Activated CD4-positive, alpha-beta T cell treated with anti-CD3 and anti-CD28 coated beads for 36 hours (primary cell): ENCODE measurements around the gene SH3RF1. TPM values are rescaled to one million over a fixed set of nuclear protein-coding genes. Genes with fewer than 3 reads are reported as not detected.

Source experiments
- ATAC-seq: fragments of 200-7000 bp; cut with Tn5 transposase; one replicate; pipeline ENCODE4 v1.10.0; 2021; ENCODE audit warnings: mild to moderate bottlenecking, moderate library complexity
- CTCF ChIA-PET: fragments of 350-600 bp; sonication (Branson Sonifier 250); formaldehyde crosslinking; loops from one replicate; lab custom pipeline; 2021; ENCODE audit warnings: antibody characterized with exemption; lab: Charles Lee
- POLR2A ChIA-PET: fragments of 350-600 bp; sonication (Branson Sonifier 250); formaldehyde crosslinking; loops from one replicate; lab custom pipeline; 2021; ENCODE audit warnings: antibody characterized with exemption, inconsistent platforms; lab: Charles Lee
- DNase-seq: peaks from one replicate; pipeline ENCODE4 v3.0.0-alpha.2; 2020
- H3K27ac Mint-ChIP-seq: one replicate; pipeline ENCODE4 v1.8.0; 2021; ENCODE audit warnings: mixed read lengths
- H3K27me3 Mint-ChIP-seq: one replicate; pipeline ENCODE4 v1.8.0; 2021; ENCODE audit warnings: mixed read lengths
- H3K36me3 Mint-ChIP-seq: one replicate; pipeline ENCODE4 v1.8.0; 2021; ENCODE audit warnings: low read depth, mixed read lengths
- H3K4me1 Mint-ChIP-seq: one replicate; pipeline ENCODE4 v1.8.0; 2021; ENCODE audit warnings: mixed read lengths
- H3K4me3 Mint-ChIP-seq: one replicate; pipeline ENCODE4 v1.8.0; 2021; ENCODE audit warnings: mild to moderate bottlenecking, moderate library complexity, mixed read lengths
- H3K9me3 Mint-ChIP-seq: one replicate; pipeline ENCODE4 v1.8.0; 2021; ENCODE audit warnings: low read depth, mixed read lengths
- intact Hi-C, 2 experiments: fragments of 100-400 bp; cut with DNase I in 1 of 2; cut with micrococcal nuclease in 1 of 2; formaldehyde crosslinking; loops; one replicate each; pipeline versions ENCODE4 v1.14.2 to v1.15.1; 2022 to 2024; cut with DNase I, micrococcal nuclease
- total RNA-seq, 2 experiments: library from RNA; stranded (reverse); gene quantifications; one replicate each; pipeline ENCODE4 v1.2.3, GENCODE V29; 2021

Gene SH3RF1
- total RNA-seq, 2 experiments from 2014 or later: 0.39 to 0.63 TPM

DNA sequence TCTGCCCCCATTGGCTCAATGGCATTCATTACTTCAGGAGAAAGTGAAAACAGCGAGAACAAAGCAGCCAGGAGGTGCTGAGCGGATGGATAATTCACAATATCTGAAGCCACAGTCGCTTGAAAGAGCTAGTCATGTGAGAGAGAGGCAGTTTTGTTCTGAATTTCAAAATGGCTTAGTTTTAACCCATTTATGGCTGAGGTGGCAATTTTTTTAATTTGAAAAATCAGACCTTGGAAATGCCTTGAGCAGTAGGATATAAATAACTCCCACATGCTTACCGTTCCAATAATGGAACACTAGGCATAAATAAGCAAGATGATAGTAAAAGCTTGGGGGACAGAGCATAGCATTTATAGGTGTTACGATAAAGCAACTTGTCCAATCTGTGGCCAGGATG is 203.8 kb downstream of the SH3RF1 start:
- no peaks in the 10 kb centered on the region for H3K9me3 Mint-ChIP-seq
- ChIA-PET POLR2A (no interaction called here), CTCF (interaction anchor here (0.5 to 0.6 kb wide), 2 partner anchors 68 to 230 kb away, joined by 3 read pairs; no protein-coding TSS in a partner anchor)
- H3K27ac Mint-ChIP-seq: no peak overlapping the region
- DNase-seq (no peak), ATAC-seq (no peak)
- no peaks in the 10 kb centered on the region for H3K36me3 Mint-ChIP-seq
- H3K4me1 Mint-ChIP-seq: no peaks in the 10 kb centered on the region
- intact Hi-C loops: no loop called here
- no peaks in the 10 kb centered on the region for H3K27me3 Mint-ChIP-seq
- H3K4me3 Mint-ChIP-seq: no peak overlapping the region

DNA sequence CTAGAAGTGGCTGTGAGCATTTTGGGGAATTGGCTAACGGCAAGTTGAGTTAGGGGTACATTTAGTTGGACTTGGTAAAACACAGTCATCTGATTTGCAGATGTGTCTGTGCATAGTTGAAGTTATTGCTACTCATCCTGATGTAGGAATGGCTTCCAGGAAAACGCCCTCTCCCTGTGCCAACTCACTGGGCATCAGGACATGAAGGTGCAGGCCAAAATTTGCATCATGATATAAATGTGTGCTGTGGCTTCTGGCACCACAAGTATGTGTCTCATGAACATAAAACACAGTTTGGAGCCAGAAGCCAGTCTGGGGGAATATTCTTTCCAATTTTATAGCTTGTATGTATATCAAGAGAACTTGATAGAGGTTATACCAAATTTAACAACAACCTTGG is 206.5 kb downstream of the SH3RF1 start:
- intact Hi-C loops: no loop called here
- Mint-ChIP-seq H3K9me3 (no peaks in the 10 kb centered on the region), H3K4me3 (no peak overlapping the region), H3K27ac (no peak overlapping the region), H3K36me3 (no peaks in the 10 kb centered on the region), H3K27me3 (no peaks in the 10 kb centered on the region), H3K4me1 (no peaks in the 10 kb centered on the region)
- no peak for ATAC-seq
- DNase-seq: no peak
- ChIA-PET POLR2A (no interaction called here), CTCF (no interaction called here)

DNA sequence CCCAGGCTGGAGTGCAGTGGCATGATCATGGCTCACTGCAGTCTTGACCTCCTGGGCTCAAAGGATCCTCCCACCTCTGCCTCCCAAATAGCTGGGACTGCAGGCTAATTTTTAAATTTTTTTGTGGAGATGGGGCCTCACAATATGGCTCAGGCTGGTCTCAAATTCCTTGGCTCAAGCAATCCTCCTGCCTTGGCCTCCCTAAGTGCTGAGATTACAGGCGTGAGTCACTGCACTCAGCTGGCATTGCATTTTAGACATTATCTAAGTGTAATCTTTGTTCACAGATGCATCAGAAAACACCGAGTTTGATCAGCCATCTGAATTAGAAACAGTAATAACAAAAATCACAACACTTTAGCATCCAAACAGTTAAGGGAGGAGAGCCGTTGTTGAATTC is 207.3 kb downstream of the SH3RF1 start:
- no peak overlapping the region for H3K4me3 Mint-ChIP-seq
- no peak for ATAC-seq
- POLR2A ChIA-PET: no interaction called here
- H3K27ac Mint-ChIP-seq: no peak overlapping the region
- H3K9me3 Mint-ChIP-seq: no peaks in the 10 kb centered on the region
- H3K4me1 Mint-ChIP-seq: no peaks in the 10 kb centered on the region
- no peaks in the 10 kb centered on the region for H3K36me3 Mint-ChIP-seq
- CTCF ChIA-PET: no interaction called here
- intact Hi-C loops: no loop called here
- DNase-seq: no peak
- H3K27me3 Mint-ChIP-seq: no peaks in the 10 kb centered on the region

DNA sequence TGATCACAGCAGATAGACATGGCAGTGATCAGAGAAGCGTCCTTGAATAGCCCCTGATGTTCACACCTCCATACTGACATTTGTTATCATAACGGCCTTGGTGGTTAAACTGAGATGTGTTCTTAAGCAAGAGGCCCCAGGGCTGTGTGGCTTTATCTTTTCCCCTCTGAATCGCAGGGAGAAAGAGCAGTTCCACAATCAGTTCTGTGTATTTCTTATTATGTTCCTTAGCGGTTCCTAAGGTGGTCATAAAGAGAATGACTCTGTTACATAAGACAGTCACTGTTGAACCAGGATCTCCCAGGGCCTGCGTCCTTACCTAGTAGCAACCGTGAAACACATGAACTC is 207.9 kb downstream of the SH3RF1 start:
- Mint-ChIP-seq H3K4me3 (no peak overlapping the region), H3K4me1 (no peaks in the 10 kb centered on the region), H3K36me3 (no peaks in the 10 kb centered on the region), H3K27me3 (no peaks in the 10 kb centered on the region), H3K27ac (no peak overlapping the region), H3K9me3 (no peaks in the 10 kb centered on the region)
- ChIA-PET CTCF (interaction anchor here (0.7 to 0.8 kb wide), 2 partner anchors 12 to 75 kb away, joined by 3 read pairs; no protein-coding TSS in a partner anchor), POLR2A (no interaction called here)
- ATAC-seq (no peak), DNase-seq (no peak)
- intact Hi-C loops: no loop called here

DNA sequence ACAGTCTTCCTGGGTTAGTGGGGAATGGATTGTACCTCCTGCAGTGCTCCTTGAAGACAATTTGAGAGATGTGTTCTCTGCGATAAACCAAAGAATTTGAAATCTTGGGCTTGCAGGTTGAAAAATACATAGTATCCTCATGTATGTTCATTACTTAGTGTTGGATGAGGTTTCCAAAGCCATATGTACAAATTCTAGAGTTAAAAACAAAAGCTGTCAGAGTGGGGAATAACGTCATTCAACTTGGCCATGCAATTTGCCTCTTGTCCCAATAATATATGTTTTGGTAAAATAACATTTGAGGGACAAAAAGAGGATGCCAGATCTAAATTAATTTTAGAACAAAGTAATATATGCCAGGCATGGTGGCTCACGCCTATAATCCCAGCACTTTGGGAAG is 209.4 kb downstream of the SH3RF1 start:
- ATAC-seq (no peak), DNase-seq (no peak)
- no peaks in the 10 kb centered on the region for H3K36me3 Mint-ChIP-seq
- ChIA-PET POLR2A (no interaction called here), CTCF (no interaction called here)
- H3K27me3 Mint-ChIP-seq: no peaks in the 10 kb centered on the region
- H3K27ac Mint-ChIP-seq: no peak overlapping the region
- no peak overlapping the region for H3K4me3 Mint-ChIP-seq
- intact Hi-C loops: no loop called here
- no peaks in the 10 kb centered on the region for H3K9me3 Mint-ChIP-seq
- no peaks in the 10 kb centered on the region for H3K4me1 Mint-ChIP-seq

DNA sequence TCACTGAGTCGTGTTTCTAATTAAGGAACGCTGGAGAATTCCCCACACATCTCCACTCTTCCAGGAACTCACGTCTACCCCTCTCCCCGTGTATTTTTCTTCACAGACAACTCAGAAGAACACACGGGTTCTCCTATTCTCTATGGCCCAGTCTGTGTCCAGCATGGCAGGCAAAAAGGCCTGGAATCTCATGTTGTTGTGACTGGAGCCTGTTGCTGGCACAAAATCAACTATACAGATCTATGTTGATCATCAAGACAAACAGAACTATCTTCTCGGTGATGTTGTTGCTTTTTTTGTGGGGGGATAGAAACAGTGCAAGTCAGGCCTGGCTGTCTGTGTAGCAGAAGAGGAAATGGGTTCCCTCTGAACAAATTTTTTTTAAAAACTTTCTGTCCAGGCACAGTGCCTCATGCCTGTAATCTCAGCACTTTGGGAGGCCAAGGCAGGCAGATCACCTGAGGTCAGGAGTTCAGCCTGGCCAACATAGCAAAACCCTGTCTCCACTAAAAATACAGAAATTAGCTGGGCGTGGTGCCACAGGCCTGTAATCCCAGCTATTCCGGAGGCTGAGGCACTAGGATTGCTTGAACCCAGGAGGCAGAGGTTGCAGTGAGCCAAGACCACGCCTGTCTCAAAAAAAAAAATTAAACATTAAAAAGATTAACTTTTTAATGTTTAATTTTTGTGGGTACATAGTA is 210.2 kb downstream of the SH3RF1 start:
- H3K4me1 Mint-ChIP-seq: no peaks in the 10 kb centered on the region
- H3K27ac Mint-ChIP-seq: no peak overlapping the region
- no peak for ATAC-seq
- no peaks in the 10 kb centered on the region for H3K36me3 Mint-ChIP-seq
- ChIA-PET POLR2A (no interaction called here), CTCF (interaction anchor here (1.0 kb wide), 1 partner anchor 11 kb away, joined by 3 read pairs; no protein-coding TSS in a partner anchor)
- intact Hi-C loops: no loop called here
- H3K4me3 Mint-ChIP-seq: no peak overlapping the region
- DNase-seq: no peak
- no peaks in the 10 kb centered on the region for H3K9me3 Mint-ChIP-seq
- no peaks in the 10 kb centered on the region for H3K27me3 Mint-ChIP-seq

DNA sequence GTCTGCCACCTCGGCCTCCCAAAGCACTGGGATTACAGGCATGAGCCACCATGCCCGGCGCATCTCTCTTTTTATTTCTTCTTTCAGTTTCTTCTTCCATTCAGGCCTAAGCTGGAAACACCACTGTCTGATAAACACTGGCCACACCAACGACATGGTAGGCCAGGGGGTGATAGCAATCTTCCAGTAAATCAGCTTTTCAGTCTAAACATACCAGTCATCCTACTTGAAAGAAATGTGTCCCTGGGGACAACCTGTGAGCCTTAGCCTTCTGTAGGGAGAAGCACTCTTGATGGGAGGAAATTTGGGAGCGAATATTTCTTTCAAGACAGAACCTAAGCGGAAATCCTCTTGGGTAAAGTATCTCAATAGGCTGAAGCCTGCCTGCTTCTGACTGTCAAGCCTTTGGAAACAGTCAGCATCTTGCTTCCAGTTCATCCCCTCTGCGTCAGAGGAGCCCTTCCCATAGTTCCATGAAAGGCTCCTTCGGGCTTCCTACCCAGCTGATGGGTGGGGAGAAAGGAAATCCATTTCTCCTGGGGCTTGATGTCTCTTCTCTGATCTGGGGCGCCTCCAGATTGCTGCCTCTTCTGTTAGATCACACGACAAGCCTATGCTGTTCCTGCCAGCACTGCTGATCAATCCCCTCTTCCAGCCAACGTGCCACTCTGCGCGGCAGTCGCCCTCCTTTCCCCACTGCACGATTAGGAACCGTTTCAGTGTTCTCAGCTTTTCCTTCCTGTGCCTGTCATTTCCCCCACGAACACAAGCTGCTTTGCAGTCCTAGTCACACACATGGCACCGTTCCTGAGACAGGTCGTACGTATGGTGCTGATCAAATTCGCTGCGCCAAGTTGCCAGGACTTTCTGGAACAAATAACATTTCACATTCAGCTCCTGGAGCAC is 211.2 kb downstream of the SH3RF1 start:
- POLR2A ChIA-PET: no interaction called here
- Mint-ChIP-seq H3K4me1 (no peaks in the 10 kb centered on the region), H3K9me3 (no peaks in the 10 kb centered on the region), H3K36me3 (no peaks in the 10 kb centered on the region), H3K4me3 (no peak overlapping the region), H3K27ac (no peak overlapping the region), H3K27me3 (no peaks in the 10 kb centered on the region)
- CTCF ChIA-PET: interaction anchor here (1.0 kb wide), 1 partner anchor 12 kb away, joined by 3 read pairs; no protein-coding TSS in a partner anchor
- intact Hi-C loops: no loop called here
- DNase-seq (no peak), ATAC-seq (no peak)

DNA sequence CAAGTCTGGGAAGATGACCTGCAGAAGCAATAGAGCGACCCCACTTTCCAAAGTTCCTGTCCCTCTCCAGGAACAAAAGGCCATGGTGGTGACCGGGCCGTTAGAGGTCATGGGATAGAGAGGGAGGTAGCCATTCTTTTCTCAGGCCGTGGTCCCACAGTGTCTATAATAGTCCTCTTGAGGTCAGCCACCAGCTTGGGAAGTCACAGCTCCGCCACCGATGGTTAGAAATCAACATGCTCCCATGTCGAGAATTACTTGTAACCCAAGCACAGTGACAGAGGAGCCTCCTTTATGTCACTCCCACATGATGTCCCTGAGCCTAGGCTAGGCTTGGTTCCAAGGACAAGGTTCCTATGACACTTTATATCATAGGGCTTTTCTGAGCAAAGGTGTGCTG is 212.4 kb downstream of the SH3RF1 start:
- no peak for ATAC-seq
- CTCF ChIA-PET: no interaction called here
- no peak overlapping the region for H3K27ac Mint-ChIP-seq

DNA sequence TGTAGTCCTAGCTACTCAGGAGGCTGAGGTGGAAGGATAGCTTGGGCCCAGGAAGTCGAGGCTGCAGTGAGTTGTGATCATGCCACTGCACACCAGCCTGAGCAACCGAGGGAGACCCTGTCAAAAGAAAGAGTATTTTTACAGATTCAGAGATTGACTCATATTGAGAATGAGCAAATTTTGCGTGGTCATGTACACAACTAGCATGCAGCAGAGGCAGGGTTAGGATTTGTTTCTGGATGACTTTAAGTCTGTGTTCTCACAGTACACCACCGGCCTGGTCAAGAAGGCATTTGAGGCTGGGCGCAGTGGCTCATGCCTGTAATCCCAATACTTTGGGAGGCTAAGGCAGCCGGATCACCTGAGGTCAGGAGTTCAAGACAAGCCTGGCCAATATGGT is 215.9 kb downstream of the SH3RF1 start:
- Mint-ChIP-seq H3K27ac (no peak overlapping the region), H3K9me3 (no peaks in the 10 kb centered on the region), H3K27me3 (no peaks in the 10 kb centered on the region), H3K36me3 (no peaks in the 10 kb centered on the region), H3K4me1 (no peaks in the 10 kb centered on the region), H3K4me3 (no peak overlapping the region)
- ChIA-PET POLR2A (no interaction called here), CTCF (no interaction called here)
- peak; percentile 23 for ATAC-seq
- intact Hi-C loops: no loop called here
- DNase-seq: no peak

More for the DNA sequence above, 212.4 kb downstream of the SH3RF1 start:
- Mint-ChIP-seq H3K9me3 (no peaks in the 10 kb centered on the region), H3K4me3 (no peak overlapping the region), H3K27me3 (no peaks in the 10 kb centered on the region), H3K4me1 (no peaks in the 10 kb centered on the region), H3K36me3 (no peaks in the 10 kb centered on the region)
- intact Hi-C loops: no loop called here
- DNase-seq: no peak
- POLR2A ChIA-PET: no interaction called here

DNA sequence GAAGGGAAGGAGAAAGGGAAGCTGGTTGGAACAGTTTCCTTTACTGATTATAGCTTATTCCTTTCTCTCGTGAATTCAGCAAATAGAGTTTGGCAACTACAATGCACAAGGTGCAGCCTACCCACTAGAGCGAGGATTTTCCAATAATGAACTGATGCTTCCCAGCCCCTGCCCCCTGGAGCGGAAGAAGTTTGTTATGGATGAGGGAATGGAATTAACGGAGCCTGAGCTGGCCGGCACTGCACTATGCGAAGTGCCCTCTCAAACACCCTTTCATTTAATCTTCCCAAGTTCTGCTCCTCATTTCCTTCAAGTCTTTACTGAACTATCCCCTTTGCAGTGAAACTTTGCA is 218.2 kb downstream of the SH3RF1 start:
- no peak overlapping the region for H3K27ac Mint-ChIP-seq
- ChIA-PET CTCF (no interaction called here), POLR2A (no interaction called here)
- intact Hi-C loops: no loop called here
- no peak overlapping the region for H3K4me3 Mint-ChIP-seq
- ATAC-seq (no peak), DNase-seq (no peak)
- no peaks in the 10 kb centered on the region for H3K36me3 Mint-ChIP-seq
- no peaks in the 10 kb centered on the region for H3K9me3 Mint-ChIP-seq
- H3K27me3 Mint-ChIP-seq: no peaks in the 10 kb centered on the region
- no peaks in the 10 kb centered on the region for H3K4me1 Mint-ChIP-seq

DNA sequence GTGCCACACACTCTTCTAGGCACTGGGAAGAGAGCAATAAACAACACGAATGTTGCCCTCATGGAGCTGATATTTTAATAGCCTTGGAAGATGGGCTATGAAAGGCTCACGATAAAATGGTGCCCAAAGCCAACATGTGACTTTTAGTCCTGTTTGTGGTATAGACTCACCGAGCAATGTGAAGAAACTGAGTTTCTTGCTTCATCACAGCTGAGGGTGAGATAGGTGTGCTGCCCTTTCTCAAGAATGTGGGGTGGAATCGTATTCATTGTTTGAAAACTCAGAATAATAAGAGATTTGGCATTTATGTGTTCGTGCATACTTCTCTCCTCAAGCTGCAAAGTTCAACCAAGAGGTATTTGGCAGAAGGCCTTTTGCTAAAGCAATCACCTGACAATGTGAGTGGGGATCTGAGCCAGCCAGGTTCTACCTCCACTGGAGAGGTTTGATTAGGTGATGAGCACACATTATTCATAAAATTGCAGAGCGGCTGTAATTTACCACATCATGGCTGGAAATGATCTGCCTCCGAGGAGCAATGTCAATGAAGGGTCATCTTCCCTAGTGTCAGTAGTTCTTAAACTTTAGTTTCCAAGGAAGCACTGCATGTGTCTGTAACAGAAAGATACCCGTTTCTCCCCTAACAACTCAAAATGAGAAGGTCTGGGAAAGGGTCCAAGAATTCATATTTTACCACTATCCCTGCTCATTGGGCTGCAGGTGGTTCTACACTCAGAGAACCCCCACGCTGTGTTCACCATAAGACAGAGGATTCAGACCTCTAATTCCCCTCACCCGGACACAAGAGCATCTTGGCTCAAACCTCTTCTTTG is 218.8 kb downstream of the SH3RF1 start:
- H3K27me3 Mint-ChIP-seq: no peaks in the 10 kb centered on the region
- H3K27ac Mint-ChIP-seq: no peak overlapping the region
- H3K4me3 Mint-ChIP-seq: no peak overlapping the region
- ChIA-PET CTCF (no interaction called here), POLR2A (no interaction called here)
- DNase-seq: no peak
- intact Hi-C loops: no loop called here
- ATAC-seq: no peak
- H3K9me3 Mint-ChIP-seq: no peaks in the 10 kb centered on the region
- H3K36me3 Mint-ChIP-seq: no peaks in the 10 kb centered on the region
- H3K4me1 Mint-ChIP-seq: no peaks in the 10 kb centered on the region
